HG03139 (cell line): ENCODE measurements around the gene SULT4A1.
"Not testable (repeated sequence)": the region's sequence is repeated elsewhere in the genome, so short reads cannot be mapped to it uniquely, and the experiment has no call there.

Source experiments
- ATAC-seq: cut with Tn5 transposase; IDR thresholded peaks from one replicate; pipeline ENCODE4 v1.9.1; 2021; ENCODE audit not compliant: unreplicated experiment

The SULT4A1 gene, protein sequence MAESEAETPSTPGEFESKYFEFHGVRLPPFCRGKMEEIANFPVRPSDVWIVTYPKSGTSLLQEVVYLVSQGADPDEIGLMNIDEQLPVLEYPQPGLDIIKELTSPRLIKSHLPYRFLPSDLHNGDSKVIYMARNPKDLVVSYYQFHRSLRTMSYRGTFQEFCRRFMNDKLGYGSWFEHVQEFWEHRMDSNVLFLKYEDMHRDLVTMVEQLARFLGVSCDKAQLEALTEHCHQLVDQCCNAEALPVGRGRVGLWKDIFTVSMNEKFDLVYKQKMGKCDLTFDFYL

DNA sequence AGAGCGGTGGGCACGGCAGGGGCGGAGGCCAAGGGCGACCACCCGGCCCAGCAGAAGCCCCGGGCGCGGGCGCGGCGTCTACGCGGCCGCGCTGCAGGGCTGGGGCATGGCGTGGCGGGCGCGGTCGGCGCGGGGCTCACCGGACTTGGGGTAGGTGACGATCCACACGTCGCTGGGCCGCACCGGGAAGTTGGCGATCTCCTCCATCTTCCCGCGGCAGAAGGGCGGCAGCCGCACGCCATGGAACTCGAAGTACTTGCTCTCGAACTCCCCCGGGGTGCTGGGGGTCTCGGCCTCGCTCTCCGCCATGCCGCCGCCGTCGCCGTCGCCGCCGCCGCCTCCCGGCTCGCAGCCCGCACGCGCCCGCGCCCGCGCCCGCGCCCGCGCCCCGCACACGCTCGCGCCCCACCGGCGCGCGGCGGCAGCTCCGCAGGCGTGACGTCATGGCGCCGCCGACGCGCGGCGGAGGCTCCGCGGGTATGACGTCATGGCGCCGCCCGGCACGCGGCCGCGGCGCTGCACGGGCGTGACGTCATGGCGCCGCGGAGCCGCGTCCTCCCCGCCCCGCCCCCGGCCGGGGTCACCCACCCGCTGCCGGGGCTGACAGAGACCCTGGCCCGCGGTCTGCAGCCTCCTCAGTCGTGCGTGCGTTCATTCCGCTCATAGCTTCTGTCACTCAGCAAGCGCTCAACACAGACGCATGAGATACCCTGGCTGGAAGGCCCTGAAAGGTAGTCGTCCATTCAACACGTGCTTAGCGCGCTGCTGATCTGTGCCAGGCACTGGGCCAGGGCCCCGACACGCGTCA is at the start of gene SULT4A1:
Gene SULT4A1 (minus strand): TSS at position 440 of the 808 bp plus-strand sequence. CDS start 131 bp downstream, at position 309.
- ATAC-seq: no peak

GRCh38 chr22:43911351-43911750 is 49.0 kb upstream of the SULT4A1 start:
- ATAC-seq: no peak

GRCh38 chr22:43910178-43910695 is 47.9 kb upstream of the SULT4A1 start:
- no peak for ATAC-seq

DNA sequence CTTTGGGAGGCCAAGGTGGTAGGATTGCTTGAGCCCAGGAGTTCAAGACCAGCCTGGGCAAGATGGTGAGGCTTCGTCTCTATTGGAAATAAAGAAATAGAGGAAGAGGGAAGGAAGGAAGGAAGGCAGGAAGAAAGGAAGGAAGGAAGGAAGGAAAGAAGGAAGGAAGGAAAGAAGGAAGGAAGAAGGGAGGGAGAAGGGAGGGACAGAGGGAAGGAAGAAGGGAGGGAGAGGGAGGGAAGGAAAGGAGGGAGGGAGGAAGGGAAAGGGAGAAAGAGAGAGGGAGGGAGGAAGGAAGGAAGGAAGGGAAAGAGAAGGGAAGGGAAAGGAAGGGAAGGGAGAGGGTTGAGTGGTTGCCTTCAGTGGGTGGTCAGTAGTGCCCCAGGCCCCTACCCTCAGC is 47.4 kb upstream of the SULT4A1 start:
- ATAC-seq: no peak

- ATAC-seq: no peak
Observed at GRCh38 chr22:43905681-43906080, 43.4 kb upstream of the SULT4A1 start.

DNA sequence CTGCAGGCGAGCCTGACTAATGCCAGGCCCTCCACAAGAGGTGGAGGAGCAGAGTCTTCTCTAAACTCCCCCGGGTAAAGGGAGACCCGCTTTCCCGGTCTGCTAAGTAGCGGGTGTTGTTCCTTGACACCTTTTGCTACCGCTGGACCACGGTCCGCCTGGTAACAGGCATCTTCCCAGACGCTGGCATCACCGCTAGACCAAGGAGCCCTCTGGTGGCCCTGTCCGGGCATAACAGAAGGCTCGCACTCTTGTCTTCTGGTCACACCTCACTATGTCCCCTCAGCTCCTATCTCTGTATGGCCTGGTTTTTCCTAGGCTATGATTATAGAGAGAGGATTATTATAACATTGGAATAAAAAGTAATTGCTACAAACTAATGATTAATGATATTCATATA is 42.1 kb upstream of the SULT4A1 start:
- ATAC-seq: not testable (repeated sequence)

DNA sequence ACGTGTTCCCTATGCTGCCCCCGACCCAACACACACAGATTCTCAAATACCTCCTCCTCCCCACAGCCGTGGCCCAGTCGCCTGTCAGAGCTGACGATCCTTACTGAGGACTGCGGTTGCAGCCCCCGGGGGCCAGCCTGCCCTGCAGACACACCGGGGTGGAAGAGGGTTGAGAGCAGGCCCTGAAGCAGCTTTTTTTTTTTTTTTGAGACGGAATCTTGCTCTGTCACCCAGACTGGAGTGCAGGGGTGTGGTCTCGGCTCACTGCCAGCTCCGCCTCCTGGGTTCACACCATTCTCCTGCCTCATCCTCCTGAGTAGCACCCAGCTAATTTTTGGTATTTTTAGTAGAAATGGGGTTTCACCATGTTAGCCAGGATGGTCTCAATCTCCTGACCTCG is 40.7 kb upstream of the SULT4A1 start:
- ATAC-seq: not testable (repeated sequence)

DNA sequence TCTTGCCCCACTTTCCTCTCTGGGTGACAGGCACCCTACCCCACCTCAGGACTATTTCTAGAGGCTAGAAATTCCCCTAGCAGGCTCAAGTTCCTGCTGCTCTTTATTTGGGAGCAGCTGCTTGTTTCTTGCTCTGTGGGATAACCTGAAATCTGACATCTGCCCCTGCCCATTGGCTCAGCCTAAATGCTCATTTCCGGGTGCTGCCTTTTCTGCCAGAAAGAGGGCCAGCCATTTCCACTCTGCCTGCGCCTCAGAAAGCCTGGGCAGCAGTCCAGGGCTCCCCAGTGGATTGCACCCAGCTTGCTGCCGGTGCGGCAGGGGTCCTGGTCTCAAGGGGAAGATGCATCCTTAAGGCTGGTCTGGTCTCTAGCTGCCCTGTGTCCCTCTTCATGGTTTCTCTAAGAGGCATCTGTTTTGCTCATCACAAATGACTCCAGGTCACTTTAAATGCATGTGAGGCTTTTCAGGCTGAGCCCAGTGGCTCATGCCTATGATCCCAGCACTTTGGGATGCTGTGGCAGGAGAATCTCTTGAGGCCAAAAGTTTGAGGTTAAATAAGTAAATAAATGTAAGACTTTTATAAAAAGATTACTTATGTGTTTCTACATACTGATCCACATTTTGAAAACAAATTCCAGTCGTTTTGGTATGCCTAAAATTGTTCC is 39.8 kb upstream of the SULT4A1 start:
- ATAC-seq: no peak

- ATAC-seq: no peak
Observed at GRCh38 chr22:43900206-43900605, 37.9 kb upstream of the SULT4A1 start.

DNA sequence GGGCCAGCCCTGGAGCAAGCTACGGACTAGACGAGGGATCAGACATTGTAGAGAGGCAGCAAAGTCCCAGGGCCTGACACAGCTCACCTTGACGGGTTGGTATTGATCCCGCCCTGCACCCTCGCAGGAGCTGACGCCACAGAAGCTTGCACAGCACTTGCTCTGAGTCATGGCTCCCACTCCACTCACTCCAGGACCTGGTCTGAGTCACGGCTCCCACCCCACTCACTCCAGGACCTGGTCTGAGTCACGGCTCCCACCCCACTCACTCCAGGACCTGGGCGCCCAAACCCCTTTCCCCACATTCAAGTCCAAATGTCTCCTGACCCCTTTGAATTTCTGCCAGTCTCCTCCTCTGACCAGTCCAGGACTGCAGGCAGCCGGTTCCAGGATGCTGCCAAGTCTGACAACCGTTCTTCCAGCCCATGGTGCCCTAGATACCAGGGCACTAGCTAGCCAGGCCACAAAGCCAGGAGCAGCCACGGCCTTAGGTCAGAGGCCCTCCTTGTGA is 35.5 kb upstream of the SULT4A1 start:
- no peak for ATAC-seq

DNA sequence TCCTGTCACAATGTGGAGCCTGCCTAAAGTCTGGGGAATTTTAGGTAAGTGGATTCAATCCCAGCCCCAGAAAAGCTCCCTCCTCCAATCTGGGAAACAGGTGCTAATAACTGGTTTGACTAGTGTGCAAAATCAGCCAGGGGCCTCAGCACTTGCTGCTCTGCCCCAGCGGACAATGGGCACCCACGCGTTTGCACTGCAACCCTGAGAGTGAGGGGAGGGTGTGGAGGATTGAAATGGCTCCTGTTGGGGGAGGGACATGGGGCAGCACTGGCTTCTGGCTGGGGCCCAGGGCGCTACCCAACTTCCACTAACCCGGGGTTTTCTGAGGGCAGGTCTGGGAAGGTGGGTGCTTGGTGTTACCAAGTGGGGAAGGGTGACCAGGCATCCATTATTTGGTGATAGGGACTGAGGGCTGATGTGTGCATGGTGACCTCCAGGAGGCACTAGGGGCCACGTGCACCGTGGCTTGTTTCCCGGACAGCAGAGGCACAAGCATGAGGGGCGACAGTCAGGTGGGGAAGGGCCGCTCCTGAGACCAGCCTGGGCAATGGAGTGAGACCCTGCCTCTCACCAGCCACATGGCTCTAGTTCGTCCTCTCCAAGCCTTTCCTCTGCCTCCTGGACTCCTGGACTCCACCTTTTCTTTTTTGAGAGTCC is 33.8 kb upstream of the SULT4A1 start:
- no peak for ATAC-seq

DNA sequence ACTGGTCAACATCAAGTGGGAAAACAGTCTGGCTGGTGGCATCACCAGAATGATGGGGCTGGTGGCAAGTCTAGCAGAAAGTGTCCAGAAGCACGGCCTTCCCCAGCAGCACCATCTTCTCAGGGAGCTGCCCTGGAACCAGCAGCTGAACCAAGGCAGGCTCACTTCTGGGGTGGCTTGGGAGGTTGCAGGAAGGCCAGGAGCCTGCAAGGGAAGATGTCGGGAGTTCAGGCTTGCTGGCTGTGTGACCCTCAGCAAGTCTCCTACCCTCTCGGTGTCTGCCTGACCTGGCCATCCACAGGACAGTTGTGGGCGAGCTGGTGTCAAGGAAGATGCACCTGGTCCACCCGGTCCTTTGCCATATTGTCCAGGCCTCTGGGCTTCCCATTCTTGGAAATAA is 31.8 kb upstream of the SULT4A1 start:
- no peak for ATAC-seq

DNA sequence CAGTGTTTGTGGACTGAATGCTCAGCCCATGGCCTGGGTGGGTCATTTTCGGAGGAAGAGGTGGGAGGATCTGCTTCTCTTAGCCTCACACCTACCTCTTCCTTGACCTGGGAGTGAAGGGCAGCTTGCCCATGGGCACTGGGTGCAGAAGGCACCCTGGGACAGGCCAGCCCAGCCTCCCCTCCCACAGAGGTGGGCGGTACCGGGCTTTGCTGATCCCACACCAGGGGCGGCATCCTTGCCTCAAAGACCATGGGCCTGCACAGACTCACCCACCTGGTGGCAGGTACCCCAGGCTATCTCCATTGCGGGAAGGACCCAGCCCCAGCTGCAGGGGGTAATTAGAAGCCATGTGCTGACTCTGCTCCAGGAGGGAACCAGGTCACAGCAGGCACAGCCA is 31.0 kb upstream of the SULT4A1 start:
- no peak for ATAC-seq

DNA sequence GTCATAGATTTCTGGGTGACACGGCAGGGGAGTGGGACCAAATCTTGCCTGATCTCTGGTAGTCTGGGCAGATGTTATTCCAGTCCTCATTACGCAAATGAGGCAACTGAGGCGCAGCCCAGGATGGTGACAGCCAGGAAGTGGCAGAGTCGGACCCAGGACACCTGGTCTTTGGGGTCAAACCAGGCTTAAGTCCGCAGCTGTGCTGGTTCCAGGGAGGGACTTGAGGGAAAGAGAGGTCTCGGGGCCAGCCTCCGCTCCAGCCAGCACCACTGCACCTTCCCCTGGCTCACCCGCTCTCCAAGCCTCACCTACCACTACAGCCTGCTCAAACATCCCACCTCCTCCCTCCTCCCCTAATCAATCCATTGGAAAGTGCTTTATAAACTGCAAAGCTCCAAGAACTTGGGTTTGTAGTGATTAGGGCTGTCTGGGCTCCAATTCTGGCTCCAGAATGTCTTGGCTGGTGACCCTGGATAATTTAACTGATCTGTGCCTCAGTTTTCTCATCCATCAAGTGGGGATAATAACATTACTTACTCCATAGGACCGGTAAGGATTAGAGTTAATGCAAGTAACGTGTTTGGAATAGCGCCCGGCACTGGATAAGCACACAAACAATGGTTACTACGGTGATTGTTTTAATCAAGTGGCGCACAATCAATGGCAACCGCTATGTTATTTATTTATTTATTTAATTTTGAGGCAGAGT is 30.0 kb upstream of the SULT4A1 start:
- no peak for ATAC-seq

DNA sequence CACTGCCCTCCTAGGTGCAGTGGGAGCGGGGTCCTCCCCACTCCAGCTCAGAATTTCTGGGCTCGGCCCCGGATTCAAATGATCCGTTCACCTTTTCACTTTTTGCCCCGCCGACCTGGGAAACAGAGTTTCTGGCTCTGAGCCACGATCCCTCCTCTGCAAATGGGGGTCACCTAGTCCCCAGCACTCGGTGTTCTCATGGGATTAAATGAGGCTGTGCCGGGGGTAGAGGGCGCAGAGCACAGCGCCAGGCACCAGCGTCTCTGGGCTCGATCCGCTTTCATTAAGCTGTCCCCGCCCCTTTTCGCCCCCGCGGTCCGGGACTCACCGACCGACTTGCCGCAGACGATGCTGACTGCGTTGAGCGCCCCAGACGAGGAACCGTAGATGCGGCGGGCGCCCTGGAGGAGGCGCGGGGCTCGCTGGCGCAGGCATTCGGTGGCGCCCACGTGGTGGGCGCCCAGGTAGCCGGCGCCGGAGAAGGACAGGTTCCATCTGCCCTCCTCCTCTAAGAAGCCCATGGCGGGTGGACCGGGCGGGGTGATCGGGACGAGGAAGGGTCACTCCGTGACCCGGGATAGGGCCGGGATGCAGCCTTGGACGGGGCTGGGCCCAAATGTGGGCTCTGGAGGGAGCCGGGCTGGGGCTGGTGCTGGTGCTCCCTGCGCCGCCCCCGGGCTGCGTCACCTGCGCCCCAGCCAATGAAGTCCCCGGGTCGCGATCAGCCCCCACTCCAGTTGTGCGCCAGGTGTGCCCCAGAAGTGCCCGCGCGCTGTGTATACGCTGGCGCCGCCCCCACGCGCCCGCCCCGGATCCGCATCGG is 29.3 kb upstream of the SULT4A1 start, which contains the start of gene PNPLA5:
Gene PNPLA5 (minus strand): TSS at position 654 of the 823 bp plus-strand sequence. CDS start 133 bp downstream, at position 521.
- no peak for ATAC-seq

DNA sequence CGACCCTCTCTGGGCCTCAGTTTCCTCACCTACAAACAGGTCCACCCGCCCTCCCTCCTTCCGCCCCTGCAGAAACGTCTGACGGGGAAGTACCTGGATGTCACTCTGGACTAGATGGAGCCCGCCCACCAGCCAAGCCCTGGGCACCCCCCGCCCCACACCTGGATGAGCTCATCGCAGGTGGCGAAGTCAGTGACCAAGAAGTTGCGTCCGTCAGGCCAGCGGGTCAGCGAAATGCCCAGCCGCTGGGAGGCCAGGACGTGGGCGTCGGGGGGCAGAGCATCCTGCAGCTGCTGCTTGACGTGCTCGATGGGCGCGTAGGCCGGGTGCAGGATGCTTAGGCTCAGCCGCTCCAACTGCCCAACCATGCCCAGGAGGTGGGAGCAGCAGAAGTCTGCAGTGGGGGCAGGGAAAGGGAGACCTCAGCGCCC is 28.6 kb upstream of the SULT4A1 start:
- ATAC-seq: no peak

DNA sequence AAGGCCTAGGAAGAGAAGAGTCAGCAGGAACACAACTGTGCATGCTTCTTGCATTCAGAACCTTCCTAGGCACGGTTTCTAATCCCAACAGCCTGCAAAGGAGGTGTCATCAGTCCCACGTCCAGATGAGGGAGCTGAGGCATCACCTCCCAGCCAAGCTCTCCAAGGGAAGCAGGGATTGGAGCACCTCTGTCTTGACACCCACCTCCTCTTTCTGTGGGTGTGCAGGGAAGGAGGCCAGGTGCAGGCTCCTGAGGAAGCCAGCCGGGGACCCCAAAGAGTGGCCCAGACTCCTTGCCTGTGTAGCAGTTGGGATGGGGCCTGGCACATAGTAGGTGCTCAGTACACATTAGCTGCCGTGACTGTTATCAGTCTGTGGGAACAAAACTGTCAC is 27.5 kb upstream of the SULT4A1 start:
- no peak for ATAC-seq

- ATAC-seq: no peak
Observed at GRCh38 chr22:43889201-43889859, 27.0 kb upstream of the SULT4A1 start.

GRCh38 chr22:43888740-43889139 is 26.4 kb upstream of the SULT4A1 start:
- no peak for ATAC-seq
